Kidney glomerular epithelial cell (primary cell): ENCODE measurements around the gene NBPF12.
"Not testable (repeated sequence)": the region's sequence is repeated elsewhere in the genome, so short reads cannot be mapped to it uniquely, and the experiment has no call there.

Experiments used
- DNase-seq: peaks from one replicate; lab custom pipeline; 2025; lab: John Stamatoyannopoulos, UW

NBPF12 gene

DNA sequence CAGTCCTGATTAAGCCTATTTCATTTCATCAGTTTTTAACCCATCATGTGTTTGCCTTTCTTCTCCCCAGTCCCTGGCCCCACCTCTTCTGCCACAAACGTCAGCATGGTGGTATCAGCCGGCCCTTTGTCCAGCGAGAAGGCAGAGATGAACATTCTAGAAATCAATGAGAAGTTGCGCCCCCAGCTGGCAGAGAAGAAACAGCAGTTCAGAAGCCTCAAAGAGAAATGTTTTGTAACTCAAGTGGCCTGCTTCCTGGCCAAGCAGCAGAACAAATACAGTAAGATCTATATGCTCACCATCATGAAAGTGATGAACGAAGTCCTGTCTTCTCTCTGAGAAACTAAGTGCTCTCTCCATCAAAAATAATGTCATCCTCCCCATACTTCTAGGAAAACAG is 34.6 kb downstream of the NBPF12 start:
- not testable (repeated sequence) for DNase-seq

DNA sequence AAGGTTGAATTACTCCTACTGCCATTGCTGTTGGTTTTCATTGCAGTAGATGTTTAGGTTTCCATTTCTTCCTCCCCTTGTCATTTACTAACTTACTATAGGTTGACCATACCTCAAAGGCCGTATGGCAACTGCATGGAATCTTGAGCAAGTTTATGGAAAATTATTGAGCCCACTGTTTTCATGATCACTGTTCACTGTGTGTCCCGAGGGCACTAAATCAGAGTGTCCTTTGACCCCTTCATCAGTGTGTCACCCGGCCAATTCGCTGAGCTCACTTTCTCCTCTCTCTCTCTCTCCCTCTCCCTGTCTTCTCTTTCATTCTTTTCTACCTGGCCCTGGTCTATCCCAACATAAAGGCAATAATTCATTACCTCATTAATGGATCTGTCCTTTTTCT is 47.7 kb downstream of the NBPF12 start:
- DNase-seq, result not testable (repeated sequence)

DNA sequence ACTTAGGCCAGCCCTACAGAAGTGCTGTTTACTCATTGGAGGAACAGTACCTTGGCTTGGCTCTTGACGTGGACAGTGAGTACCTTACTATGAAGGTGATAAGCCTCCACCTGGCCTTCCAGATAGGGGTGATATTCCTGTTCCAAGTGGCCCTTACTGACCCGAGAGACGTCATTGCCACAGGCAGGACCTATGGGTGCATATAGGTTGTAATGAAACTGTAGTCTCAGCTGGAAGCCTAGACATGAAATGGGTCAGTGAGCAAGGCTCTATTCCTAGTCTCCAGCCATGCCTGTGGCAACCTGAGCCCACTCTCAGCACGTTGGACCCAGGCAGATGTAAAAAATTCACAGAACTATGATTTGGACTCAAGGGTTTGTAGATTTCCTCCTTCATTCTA is 48.3 kb downstream of the NBPF12 start:
- DNase-seq, result not testable (repeated sequence)

DNA sequence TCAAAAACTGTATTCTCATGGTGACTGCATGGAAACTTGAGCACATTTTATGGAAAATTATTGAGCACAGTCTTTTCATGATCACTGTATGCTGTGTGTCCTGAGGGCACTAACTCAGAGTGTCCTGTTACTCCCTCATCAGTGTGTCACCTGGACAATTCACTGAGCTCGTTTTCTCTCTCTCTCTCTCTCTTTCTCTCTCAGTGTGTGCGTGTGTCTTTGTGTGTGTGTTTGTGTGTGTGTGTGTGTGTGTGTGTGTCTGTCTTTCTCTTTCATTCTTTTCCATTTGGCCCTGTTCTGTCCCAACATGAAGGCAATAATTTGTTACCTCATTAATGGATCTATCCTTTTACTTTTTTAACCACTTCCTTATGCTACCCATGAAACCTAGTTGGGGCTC is 49.4 kb downstream of the NBPF12 start:
- not testable (repeated sequence) for DNase-seq

DNA sequence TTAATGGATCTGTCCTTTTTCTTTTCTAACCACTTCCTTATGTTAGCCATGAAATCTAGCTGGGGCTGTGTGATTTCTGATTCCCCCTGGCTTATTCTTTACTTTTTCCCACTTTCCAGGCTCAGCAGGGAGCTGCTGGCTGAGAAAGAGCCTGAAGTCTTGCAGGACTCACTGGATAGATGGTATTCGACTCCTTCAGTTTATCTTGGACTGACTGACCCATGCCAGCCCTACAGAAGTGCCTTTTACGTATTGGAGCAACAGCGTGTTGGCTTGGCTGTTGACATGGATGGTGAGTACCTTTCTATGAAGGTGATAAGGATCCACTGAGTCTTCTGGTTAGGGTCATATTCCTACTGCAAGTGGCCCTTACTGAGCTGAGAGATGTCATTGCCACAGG is 51.3 kb downstream of the NBPF12 start:
- not testable (repeated sequence) for DNase-seq

DNA sequence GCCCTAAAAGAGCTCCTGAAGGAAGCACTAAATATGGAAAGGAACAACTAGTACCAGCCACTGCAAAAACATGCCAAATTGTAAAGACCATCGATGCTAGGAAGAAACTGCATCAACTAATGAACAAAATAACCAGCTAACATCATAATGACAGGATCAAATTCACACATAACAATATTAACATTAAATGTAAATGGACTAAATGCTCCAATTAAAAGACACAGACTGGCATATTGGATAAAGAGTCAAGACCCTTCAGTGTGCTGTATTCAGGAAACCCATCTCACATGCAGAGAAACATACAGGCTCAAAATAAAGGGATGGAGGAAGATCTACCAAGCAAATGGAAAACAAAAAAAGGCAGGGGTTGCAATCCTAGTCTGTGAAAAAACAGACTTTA is 70.4 kb downstream of the NBPF12 start:
- DNase-seq, result not testable (repeated sequence)

DNA sequence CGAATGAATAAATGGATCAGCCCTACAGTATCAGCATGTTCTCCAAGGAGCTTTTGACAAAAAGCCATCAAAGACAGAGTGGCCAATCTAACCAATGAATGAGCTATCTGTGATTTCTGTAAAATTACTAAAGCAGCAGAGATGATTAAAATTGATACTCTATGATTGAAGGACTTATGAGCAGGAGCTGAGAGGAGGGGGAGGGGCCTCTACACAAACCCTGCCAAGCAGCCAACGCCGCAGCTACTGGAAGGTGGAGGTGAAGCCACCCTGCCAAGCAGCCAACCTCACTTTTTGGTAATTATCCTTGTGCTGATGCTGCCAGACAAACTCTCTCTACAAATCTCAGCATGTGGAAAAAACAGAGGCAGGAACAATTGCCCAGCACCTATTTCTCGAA is 88.9 kb downstream of the NBPF12 start:
- not testable (repeated sequence) for DNase-seq

DNA sequence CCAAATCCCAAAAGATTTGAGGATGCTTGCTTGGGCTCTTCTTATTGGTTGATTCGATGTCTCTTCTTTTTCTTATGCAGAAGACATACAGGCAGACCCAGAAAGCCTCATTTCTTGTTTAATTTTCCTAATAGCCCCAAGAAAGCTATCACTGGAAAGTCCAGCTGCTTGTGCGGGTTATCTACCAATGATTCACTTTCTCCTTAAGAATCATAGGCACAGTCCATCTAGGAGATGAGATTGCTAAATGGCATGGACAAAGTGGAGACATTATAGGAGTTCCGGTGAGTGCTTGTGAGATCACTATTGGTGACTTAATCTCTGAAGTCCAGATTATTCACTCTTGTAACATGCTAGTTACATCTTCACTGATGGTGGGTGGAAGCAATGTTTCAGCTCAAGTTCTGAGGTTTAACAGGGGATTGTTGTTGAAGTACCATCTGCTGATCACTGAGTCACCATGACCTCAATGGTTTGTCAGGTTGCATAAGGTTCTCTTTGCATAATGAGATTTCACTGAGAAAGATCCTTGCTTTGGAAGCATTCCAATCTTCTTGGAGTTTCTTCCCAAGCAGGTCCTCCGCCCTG is 92.0 kb downstream of the NBPF12 start:
- DNase-seq, result not testable (repeated sequence)

DNA sequence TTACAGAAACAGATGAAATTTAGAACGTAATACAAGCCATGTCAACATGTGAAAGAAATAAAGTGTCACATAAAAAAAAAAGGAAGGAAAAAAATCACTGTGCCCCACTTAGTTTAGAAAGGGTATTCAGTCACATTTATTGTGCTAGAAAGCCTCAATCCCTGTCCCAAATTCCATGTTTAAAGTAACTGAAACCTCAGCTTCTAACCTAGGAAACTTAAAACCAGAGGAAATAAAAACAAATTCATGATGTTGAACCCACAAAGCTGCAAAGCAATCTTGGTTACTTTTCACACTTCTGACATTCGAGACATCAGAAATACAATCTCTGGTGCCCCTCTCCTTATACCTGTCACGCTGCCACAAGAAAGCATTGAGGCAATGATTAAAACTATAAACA is 101.8 kb downstream of the NBPF12 start:
- no peak for DNase-seq

DNA sequence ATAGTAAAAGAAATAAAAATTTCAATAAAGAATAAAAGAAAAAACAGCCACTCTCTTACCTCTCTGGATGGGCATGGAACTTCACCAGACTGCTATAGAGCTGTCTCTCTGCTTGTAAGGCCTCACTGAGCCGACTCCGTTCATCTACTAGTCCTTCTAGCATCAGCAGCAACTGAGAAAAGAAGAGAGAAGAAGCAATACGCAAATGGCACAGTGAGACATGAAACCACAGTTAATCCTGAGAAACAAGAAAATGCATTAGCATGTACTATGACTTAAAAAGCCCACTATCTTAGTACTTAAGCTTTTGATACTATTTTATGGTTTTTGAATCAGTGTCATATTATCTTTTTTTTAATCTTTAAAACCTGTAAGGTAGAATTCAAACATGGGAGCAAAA is 104.8 kb downstream of the NBPF12 start:
- not testable (repeated sequence) for DNase-seq

DNA sequence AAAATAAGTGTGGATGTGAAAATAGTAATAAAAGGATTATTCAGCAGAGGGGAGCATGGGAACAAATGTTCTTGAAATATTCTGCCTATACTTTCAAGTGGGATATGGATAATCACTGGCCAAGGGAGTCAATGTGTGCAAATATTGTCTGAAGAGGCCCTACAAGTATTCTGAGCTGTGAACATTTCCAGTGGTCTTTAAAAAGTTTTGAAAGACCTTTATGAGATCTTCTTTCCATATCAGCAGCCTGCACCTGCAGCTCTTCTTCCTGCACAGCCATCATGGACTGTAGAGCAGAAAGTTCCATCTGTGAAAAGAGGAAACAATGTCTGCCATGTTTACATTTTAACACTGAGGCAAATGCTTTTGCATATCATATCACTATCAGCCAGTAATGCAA is 106.4 kb downstream of the NBPF12 start:
- DNase-seq, result not testable (repeated sequence)
